ENCODE measurements around the gene HSD17B1.
A peak's percentile ranks its signal among the peaks of the same experiment; 100 is the strongest.

The HSD17B1 gene

GRCh38 chr17:42518755-42519545 lies 33.8 kb upstream of the HSD17B1 start:
- TF ChIP-seq, protein P1, sequence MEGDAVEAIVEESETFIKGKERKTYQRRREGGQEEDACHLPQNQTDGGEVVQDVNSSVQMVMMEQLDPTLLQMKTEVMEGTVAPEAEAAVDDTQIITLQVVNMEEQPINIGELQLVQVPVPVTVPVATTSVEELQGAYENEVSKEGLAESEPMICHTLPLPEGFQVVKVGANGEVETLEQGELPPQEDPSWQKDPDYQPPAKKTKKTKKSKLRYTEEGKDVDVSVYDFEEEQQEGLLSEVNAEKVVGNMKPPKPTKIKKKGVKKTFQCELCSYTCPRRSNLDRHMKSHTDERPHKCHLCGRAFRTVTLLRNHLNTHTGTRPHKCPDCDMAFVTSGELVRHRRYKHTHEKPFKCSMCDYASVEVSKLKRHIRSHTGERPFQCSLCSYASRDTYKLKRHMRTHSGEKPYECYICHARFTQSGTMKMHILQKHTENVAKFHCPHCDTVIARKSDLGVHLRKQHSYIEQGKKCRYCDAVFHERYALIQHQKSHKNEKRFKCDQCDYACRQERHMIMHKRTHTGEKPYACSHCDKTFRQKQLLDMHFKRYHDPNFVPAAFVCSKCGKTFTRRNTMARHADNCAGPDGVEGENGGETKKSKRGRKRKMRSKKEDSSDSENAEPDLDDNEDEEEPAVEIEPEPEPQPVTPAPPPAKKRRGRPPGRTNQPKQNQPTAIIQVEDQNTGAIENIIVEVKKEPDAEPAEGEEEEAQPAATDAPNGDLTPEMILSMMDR (IDR thresholded peaks at IDR 0.05; ENCODE audit: low read depth, low read length, missing control alignments): no peak
- in situ Hi-C loops (cut with HindIII; ENCODE audit: low sequenced_read_pairs): loop anchor here (5.0 to 10.0 kb wide), 2 partner anchors 97 to 204 kb away; partner anchors contain the start of gene CAVIN1
- DNase-seq (ENCODE audit: low read depth): no peak
- H3K4me3 ChIP-seq (ENCODE audit: low read depth, low read length): no peak overlapping the region

DNA sequence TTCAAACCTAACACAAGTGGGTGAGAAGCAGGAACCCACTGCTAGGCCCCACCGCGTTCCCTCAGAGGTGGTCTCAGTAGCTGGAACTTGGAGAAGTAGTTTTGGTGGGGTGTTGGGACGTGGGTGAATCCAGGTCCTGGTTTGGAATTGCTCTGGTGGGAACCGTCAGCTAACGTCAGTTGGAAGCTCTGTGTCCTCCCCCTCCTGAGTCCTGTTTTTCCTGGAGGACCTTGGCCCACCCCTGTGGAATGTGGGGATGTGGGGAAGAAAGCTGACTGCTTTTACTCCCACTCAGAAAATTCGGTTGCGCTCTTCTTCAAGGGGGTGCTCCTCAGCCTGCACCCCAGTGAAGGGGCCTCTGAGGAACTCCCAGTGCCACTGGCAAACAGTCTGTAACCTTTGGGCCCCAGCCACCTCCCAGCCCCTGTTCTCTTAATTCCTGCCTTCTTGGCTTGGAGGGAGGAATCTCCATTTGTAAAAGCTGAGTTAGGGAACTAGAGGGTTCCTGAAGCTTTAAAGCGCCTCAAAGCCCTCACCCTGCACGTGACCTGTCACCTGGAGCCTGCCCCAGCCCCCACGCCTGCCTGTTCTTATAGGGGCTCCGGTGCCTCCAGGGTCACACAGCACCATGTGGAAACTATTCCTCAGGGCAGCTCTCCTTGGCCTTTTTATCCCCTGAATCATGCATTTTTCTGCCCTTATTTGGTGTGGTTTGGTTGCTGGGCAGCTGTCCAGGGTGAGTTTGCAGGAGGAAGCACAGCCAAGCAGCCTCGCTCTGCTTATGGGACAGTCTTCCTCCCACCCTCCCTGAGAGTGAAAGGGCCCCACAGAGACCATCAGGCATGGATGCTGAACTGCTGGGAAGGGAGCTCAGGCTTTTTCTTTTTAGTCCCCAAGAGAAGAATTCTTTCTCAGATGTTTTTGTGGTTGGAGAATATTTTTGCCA lies 32.9 kb upstream of the HSD17B1 start:
- TF ChIP-seq, protein P1 (IDR thresholded peaks at IDR 0.05; ENCODE audit: low read depth, low read length, missing control alignments): no peak
- H3K4me3 ChIP-seq (ENCODE audit: low read depth, low read length): no peak overlapping the region
- DNase-seq (ENCODE audit: low read depth): peak; percentile 99
- in situ Hi-C loops (cut with HindIII; ENCODE audit: low sequenced_read_pairs): loop anchor here (5.0 to 10.0 kb wide), 2 partner anchors 98 to 205 kb away; partner anchors contain the start of gene CAVIN1

DNA sequence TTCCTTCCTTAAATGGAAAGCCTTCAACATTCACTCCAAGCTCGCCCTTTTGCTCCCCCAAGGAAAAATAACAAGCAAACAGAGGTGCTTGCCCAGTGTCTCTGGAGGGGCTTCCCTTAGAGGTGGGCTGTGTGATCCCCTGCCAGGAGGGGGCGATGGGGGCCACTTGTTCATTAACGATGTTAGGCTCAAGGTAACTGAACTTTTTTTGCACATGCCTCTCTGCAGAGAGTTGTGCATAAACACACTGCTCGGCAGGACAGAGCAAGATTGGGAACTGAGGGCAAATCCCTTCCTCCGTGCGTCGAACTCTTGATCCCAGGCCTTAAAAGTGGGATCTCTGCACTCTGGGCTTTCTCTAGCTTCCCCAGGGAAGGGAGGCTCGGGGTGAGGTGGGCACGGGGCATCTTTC lies 32.2 kb upstream of the HSD17B1 start:
- in situ Hi-C loops (cut with HindIII; ENCODE audit: low sequenced_read_pairs): no loop called here
- TF ChIP-seq, protein P1 (IDR thresholded peaks at IDR 0.05; ENCODE audit: low read depth, low read length, missing control alignments): peak; percentile 37
- no peak for DNase-seq (ENCODE audit: low read depth)
- H3K4me3 ChIP-seq (ENCODE audit: low read depth, low read length): no peak overlapping the region

DNA sequence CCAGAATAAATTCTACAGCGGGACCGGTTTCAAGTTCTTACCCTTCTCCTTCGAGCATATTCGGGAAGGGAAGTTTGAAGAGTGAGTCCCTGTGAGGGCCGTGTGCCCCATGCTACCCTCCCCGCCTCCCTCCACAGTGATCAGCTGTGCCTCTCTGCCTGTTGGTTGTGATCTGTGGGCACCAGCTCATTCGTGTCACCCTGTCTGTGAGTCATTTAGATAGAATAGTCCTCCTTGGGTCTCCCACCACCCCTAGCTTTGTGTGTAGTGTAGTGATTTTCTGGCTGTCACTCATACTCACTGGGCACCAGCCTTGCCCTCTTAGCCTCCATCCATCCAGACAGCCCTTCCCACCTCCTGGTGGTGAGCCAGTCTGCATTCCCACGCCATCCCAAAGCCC lies 31.7 kb upstream of the HSD17B1 start:
- in situ Hi-C loops (cut with HindIII; ENCODE audit: low sequenced_read_pairs): no loop called here
- TF ChIP-seq, protein P1 (IDR thresholded peaks at IDR 0.05; ENCODE audit: low read depth, low read length, missing control alignments): no peak
- H3K4me3 ChIP-seq (ENCODE audit: low read depth, low read length): no peak overlapping the region
- DNase-seq (ENCODE audit: low read depth): no peak

DNA sequence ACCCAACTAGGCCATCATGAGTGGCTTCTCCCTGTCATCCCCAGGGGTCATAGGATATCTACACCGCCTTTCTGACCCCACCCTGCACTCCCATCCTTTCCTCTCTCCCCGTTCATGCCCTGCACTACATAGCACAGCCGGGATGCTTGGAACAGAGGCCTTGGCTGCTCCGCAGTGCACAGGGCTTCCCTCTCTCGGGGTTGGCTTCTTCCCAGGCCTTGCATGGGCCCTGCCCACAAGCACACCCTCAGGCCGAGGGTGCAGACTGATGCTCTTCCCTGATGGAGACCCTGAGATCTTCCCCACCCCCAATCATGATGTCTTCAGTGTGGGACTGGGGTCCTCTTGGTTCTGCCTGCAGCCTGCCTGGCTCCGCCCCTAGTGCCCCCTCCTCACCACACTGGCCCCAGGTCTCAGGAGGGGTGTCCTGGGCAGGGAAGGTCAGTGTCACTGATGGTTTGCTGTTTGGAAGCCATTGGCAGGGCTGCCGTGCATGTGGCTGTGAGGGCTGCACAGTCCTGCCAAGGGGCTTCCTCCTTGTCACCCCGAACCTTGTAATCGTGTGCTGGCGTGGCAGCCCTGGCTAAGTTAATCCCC lies 31.0 kb upstream of the HSD17B1 start:
- no peak overlapping the region for H3K4me3 ChIP-seq (ENCODE audit: low read depth, low read length)
- in situ Hi-C loops (cut with HindIII; ENCODE audit: low sequenced_read_pairs): no loop called here
- DNase-seq (ENCODE audit: low read depth): no peak
- TF ChIP-seq, protein P1 (IDR thresholded peaks at IDR 0.05; ENCODE audit: low read depth, low read length, missing control alignments): no peak

DNA sequence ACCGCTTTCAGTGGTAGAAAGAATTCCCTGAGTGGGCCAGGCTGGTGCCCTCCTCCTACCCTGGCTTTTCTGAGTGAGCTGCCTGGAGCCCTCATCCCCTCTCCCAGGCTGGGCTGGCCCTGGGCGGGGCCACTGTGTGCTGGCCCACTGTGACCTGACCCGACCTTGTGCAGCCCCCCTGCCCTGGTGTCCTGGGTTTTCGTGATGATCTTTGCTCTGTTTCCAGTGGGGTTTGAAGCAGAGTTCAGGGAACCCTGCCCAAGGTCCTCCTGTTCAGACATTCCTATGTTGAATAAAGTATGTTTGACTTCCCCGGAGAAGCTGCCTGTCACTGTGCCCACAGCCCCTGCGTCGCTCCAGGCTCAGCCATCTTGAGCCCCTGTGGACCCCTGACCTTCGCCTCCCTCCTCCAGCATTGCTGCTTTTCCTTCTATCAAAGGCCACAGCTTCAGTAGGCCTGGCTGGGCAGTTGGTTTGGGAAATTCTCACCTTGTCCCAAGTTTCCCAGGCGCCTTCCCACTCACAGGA lies 30.4 kb upstream of the HSD17B1 start:
- no peak for DNase-seq (ENCODE audit: low read depth)
- in situ Hi-C loops (cut with HindIII; ENCODE audit: low sequenced_read_pairs): no loop called here
- TF ChIP-seq, protein P1 (IDR thresholded peaks at IDR 0.05; ENCODE audit: low read depth, low read length, missing control alignments): no peak
- H3K4me3 ChIP-seq (ENCODE audit: low read depth, low read length): no peak overlapping the region

All from astrocyte of the cerebellum (primary cell).